Sigmoid colon (tissue), 4 donors: ENCODE measurements around the gene PEPD.

Experiments
- CTCF ChIP-seq, 4 experiments: fragments of 450-650 bp in 3 of 4; fragments of 200-600 bp in 1 of 4; IDR thresholded peaks; one replicate each; pipeline ENCODE4 v1.5.1; 2016 to 2019; ENCODE audit warnings: antibody characterized with exemption in 4 of 4, mild to moderate bottlenecking in 3 of 4, moderate library complexity in 2 of 4
- EP300 ChIP-seq, 4 donors: sonication (generic); formaldehyde crosslinking; IDR thresholded peaks; one replicate each; pipeline ENCODE4 v1.6.1; 2017; ENCODE audit warnings: antibody characterized with exemption in 4 of 4

GRCh38 chr19:33381101-33381500, 140.5 kb downstream of the PEPD start:
- TF ChIP-seq CTCF (IDR thresholded peaks at IDR 0.05) (no peak), EP300 (IDR thresholded peaks at IDR 0.05) (no peak)
